GM18520 (cell line): ENCODE measurements around the gene TAS1R3.
"Not testable (repeated sequence)": the region's sequence is repeated elsewhere in the genome, so short reads cannot be mapped to it uniquely, and the experiment has no call there.

Source experiments
- ATAC-seq: cut with Tn5 transposase; IDR thresholded peaks from one replicate; pipeline ENCODE4 v1.9.1; 2021; ENCODE audit not compliant: unreplicated experiment

TAS1R3 gene

GRCh38 chr1:1307923-1308755 lies 22.9 kb upstream of the TAS1R3 start, which contains the start of the genes ACAP3 and PUSL1:
Gene ACAP3 (minus strand): TSS chr1:1307930. CDS start chr1:1307815, 115 bp downstream.
Gene PUSL1 (plus strand): TSS chr1:1308597. CDS start chr1:1308644, 47 bp downstream.
- peak; percentile 49 for ATAC-seq

DNA sequence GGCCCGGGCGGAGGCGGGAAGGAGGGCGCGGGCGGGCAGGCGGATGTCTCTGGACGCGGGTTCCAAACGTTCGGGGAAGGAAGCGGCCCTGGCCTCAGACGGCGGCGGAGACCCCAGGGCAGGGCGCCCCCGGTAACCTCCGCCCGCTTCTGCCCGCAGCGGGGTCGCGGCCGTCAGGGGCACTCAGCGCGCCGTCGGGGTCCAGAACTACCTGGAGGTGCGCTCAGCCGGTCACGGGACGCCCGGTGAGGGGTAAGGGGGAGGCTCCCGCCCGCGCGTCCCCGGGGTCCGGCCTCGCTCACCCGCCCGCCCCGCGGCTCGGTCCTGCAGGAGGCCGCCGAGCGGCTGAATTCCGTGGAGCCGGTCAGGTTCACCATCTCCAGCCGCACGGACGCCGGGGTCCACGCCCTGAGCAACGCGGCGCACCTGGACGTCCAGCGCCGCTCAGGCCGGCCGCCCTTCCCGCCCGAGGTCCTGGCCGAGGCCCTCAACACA lies 22.3 kb upstream of the TAS1R3 start:
- no peak for ATAC-seq

DNA sequence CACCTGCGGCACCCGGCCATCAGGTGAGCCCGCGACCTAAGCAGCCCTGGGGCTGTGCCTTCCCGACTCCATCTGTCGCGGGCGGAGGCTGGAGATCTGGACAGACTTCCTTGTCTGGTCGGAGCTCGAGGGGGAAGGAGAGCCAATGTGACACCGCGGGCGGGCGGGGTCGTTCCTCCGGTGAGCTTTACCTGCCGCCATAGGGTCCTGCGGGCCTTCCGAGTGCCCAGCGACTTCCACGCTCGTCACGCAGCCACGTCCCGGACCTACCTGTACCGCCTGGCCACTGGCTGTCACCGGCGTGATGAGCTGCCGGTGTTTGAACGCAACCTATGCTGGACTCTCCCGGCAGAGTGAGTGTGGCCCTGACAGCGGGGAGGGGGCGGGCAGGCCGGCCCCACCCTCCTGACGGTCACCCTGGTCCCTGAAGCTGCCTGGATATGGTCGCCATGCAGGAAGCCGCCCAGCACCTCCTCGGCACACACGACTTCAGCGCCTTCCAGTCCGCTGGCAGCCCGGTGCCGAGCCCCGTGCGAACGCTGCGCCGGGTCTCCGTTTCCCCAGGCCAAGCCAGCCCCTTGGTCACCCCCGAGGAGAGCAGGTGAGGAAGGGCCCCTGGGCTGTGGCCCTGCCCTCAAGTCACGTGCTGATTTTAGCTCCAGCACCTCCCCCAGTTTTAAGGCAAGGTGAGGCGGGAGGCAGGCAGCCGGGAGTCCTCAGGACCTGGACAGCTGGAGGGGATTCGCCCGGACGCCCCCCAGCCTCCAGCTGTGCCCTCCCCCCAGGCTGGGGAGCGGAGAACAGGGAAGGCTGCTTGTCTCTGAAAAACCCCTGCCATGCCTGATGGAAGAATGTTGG lies 21.6 kb upstream of the TAS1R3 start:
- ATAC-seq, result no peak

DNA sequence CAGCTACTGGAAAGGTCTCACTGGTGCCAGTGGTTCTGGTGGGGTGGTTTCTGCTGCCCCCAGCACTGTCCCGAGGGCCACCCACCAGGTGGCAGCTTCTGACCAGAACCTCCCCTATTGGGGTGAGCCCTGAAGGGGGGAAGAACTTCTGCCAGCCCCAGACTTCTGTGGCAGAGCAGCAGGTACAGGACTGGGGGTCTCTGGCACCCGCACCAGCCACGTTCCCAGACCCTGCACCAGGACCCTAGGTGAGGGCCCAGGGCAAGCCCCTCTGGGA lies 21.0 kb upstream of the TAS1R3 start:
- ATAC-seq, result no peak

DNA sequence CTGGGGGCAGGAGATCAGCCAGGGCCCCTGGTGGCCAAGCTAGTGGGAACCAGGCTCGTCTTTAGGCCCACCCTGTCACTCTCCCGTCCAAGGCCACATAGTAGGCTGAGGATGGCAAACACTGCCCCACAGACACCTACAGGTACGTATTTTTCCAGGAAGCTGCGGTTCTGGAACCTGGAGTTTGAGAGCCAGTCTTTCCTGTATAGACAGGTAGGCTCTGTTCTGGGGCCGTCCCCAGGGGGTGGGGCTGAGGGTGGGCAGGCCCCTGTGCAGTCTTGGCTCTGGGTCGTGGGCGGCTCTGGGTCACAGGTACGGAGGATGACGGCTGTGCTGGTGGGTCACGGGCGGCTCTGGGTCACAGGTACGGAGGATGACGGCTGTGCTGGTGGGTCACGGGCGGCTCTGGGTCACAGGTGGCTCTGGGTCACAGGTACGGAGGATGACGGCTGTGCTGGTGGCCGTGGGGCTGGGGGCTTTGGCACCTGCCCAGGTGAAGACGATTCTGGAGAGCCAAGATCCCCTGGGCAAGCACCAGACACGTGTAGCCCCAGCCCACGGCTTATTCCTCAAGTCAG lies 20.5 kb upstream of the TAS1R3 start:
- no peak for ATAC-seq

GRCh38 chr1:1311107-1312104 lies 19.7 kb upstream of the TAS1R3 start:
- ATAC-seq, result no peak

DNA sequence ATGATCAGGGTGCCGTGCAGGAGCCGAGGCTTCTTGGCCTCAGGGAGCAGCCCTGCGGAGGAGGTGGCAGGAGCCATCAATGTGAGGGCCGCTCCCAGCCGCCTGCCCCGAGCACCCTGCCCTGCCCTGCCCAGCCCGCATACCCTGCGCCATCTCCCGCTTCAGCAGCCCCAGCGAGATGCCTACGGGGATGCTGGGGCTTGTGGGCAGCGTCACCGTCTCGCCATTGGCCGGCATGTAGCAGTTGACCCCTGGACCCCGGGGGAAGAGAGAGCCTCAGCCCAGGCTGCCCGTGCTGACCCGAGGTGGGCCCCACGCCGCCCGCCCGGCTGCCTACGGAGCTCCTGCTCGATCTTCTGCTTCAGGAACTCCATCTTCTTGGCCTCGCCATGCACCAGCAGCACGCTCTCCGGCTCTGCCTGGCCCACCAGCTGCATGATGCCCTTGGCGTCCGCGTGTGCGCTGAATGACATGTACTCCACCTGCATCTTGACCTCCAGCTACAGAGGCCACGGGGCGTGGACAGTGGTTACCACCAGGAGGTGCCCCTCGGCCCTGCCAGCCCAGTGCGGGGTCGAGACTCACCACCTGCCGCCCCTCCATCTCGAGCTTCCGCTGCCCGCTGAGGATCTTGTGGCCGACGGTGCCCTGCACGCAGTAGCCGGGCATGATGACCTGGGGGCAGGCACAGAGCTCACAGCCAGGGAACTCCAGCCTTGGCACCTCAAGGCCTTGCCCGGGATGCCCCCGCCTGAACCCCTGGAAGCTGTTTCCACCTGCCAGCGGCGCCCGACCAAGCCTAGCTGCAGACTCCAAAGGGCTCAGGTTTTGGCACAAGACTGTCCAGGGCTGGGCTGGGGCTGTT lies 18.4 kb upstream of the TAS1R3 start:
- no peak for ATAC-seq

- ATAC-seq, result no peak
These were observed 17.4 kb upstream of the TAS1R3 start for GRCh38 chr1:1313500-1314236.

- ATAC-seq, result no peak
These were observed 16.9 kb upstream of the TAS1R3 start for GRCh38 chr1:1314237-1314586.

GRCh38 chr1:1314678-1315335 lies 16.3 kb upstream of the TAS1R3 start:
- ATAC-seq, result no peak

GRCh38 chr1:1315435-1315954 lies 15.6 kb upstream of the TAS1R3 start:
- ATAC-seq, result no peak

DNA sequence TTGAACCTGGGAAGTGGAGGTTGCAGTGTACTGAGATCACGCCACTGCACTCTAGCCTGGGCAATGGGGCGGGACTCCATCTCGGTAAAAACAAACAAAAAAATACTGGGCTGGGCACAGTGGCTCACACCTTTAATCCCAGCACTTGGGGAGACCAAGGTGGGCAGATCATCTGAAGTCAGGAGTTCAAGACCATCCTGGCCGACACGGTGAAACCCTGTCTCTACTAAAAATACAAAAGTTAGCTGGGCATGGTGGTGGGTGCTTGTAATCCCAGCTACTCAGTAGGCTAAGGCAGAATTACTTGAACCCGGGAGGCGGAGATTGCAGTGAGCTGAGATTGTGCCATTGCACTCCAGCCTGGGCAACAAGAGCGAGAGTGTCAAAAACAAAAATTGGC lies 14.9 kb upstream of the TAS1R3 start:
- not testable (repeated sequence) for ATAC-seq

GRCh38 chr1:1317420-1317819 lies 13.7 kb upstream of the TAS1R3 start:
- no peak for ATAC-seq

DNA sequence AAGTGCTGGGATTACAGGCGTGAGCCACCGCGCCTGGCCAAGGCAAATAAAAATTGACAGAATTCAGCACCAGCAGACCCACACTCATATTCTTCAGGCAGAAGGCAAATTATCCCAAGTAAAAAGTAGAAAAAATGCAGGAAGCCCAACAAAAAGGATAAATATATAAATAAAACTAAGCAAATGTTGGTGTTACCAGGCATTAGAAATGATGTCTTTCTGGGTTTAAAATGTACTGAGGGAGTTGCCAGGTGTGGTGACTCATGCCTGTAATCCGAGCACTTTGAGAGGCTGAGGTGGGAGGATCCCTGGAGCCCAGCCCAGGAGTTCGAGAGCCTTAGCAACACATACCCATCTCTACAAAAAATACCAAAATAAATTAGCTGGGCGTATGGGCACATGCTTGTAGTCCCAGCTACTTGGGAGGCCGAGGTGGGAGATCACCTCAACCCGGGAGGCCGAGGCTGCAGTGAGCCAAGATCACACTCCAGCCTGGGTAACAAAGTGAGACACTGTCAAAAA lies 12.9 kb upstream of the TAS1R3 start:
- no peak for ATAC-seq

DNA sequence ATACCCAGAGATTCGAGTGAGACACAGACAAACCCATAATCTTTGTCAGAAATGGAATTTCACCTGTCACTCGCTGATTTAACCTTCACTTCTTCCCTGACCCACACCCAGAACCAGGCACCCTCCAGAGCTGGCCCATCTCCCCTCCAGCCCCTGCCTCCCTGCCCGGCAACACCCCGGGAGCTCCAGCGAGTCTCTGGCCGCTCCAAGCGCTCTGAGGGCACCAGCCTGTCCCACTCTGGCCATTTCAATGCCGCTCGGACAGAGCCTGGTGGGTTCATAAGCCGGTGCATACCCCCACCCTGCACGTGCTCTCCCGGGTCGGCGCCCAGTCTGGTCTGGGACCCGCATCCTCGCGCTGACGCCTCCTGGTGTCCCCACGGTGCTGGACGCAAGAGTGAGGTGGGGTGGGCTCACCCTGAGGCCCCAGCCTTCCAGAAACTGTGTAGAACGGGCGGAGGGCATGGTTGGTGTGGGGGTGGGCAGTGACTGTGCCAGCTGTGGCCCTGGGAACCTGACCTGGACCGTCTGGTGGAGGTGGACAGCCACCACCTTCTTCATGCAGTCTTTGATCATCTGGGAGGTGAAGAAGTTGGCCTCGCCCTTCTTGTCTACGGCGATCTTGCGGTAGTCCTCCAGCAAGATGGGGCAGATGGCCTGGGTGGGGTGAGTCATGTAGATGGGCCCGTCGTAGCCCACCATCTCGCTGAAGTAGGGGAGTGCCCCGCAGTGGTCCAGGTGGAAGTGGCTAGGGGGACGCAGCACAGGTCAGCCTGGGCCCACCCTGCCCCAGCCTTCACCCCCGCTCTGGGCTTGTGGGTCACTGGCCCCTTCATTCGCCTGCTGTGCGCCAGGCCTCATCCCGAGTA lies 12.1 kb upstream of the TAS1R3 start:
- ATAC-seq, result no peak

- no peak for ATAC-seq
These were observed 11.5 kb upstream of the TAS1R3 start for GRCh38 chr1:1319646-1319941.
